Measurements from ENCODE around the gene AHR.

The AHR gene

GRCh38 chr7:17365775-17366174 lies 67.3 kb downstream of the AHR start:
- Histone ChIP-seq H3K4me3 (IDR thresholded peaks at IDR 0.05; ENCODE audit: insufficient read depth, low read depth, low read length) (no peak overlapping the region), H3K36me3 (ENCODE audit: insufficient read depth) (no peaks in the 10 kb centered on the region), H3K9ac (no peak overlapping the region), H4K20me1 (ENCODE audit: insufficient read depth) (no peaks in the 10 kb centered on the region), H3K27ac (no peak overlapping the region), H3K4me1 (ENCODE audit: low read depth, poor library complexity, severe bottlenecking) (no peaks in the 10 kb centered on the region), H3K27me3 (ENCODE audit: insufficient read depth, low read depth) (no peaks in the 10 kb centered on the region), H3K4me2 (no peak overlapping the region), H2AFZ (ENCODE audit: low read depth) (no peak overlapping the region), H3K79me2 (ENCODE audit: insufficient read depth, low read depth) (no peaks in the 10 kb centered on the region)
- TF ChIP-seq CTCF (conservative IDR thresholded peaks at IDR 0.05; ENCODE audit: low read depth, low read length) = no peak

DNA sequence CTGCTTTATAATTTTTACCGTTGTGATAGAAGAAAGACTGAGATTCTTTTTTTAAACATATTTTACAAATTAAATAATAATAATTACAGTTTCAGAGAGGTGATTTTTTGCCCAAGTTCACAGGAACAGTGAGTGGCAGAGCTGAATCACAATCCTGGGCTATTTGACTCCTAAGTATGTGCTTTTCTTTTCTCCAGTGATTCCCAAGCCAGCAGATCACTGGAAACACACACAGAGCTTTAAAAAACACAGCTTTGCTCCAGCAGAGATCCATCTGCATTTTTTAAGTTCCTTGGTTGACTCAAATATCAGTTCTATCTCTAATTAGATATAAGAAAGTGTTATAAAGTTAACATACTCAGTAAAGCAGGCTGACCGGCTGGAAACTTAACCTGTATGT lies 69.0 kb downstream of the AHR start:
- Histone ChIP-seq H3K27ac (no peak overlapping the region), H4K20me1 (ENCODE audit: insufficient read depth) (no peaks in the 10 kb centered on the region), H3K4me2 (no peak overlapping the region), H3K79me2 (ENCODE audit: insufficient read depth, low read depth) (no peaks in the 10 kb centered on the region), H3K9ac (no peak overlapping the region), H2AFZ (ENCODE audit: low read depth) (no peak overlapping the region), H3K36me3 (ENCODE audit: insufficient read depth) (no peaks in the 10 kb centered on the region), H3K4me3 (IDR thresholded peaks at IDR 0.05; ENCODE audit: insufficient read depth, low read depth, low read length) (no peak overlapping the region), H3K27me3 (ENCODE audit: insufficient read depth, low read depth) (no peaks in the 10 kb centered on the region), H3K4me1 (ENCODE audit: low read depth, poor library complexity, severe bottlenecking) (no peaks in the 10 kb centered on the region)
- TF ChIP-seq CTCF (conservative IDR thresholded peaks at IDR 0.05; ENCODE audit: low read depth, low read length) = no peak

DNA sequence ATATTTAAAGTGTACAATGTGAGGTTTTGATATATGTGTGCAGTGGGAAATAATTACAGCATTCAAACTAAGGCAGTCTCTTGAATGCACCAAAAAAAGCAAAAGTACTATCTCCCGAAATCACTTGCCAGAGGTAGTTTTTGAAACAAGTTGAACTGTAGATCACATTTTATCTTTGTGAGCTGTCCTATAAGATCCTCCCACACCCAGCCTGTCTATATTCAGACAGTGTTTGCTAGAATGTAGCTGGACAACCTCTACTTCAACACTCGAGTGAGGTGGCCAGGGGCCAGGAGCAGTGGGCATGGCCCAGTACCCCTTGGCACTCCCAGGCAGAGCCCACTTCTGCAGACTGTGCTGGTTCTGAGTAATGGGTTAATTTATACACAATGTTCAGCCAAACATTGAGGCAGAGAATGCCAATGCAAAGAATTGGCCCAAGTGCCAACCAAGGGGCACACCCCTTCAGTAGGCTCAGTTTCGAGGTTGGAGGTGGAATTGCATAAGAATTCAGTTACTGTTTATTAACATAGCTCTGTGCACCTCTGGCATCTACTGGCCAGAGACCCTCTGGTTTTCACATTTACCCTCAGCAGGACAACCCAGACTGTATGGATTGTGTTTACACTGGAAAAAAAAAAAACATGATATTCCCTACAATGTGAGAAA lies 70.5 kb downstream of the AHR start:
- no peak overlapping the region for H3K27ac ChIP-seq
- no peak overlapping the region for H3K4me2 ChIP-seq
- TF ChIP-seq CTCF (conservative IDR thresholded peaks at IDR 0.05; ENCODE audit: low read depth, low read length) = no peak

GRCh38 chr7:17369691-17370426 lies 71.4 kb downstream of the AHR start:
- Histone ChIP-seq H3K4me3 (IDR thresholded peaks at IDR 0.05; ENCODE audit: insufficient read depth, low read depth, low read length) (no peak overlapping the region), H3K79me2 (ENCODE audit: insufficient read depth, low read depth) (no peaks in the 10 kb centered on the region), H3K4me1 (ENCODE audit: low read depth, poor library complexity, severe bottlenecking) (no peaks in the 10 kb centered on the region), H3K4me2 (no peak overlapping the region), H3K9ac (no peak overlapping the region), H3K27me3 (ENCODE audit: insufficient read depth, low read depth) (no peaks in the 10 kb centered on the region), H3K27ac (no peak overlapping the region), H3K36me3 (ENCODE audit: insufficient read depth) (no peaks in the 10 kb centered on the region), H2AFZ (ENCODE audit: low read depth) (no peak overlapping the region), H4K20me1 (ENCODE audit: insufficient read depth) (no peaks in the 10 kb centered on the region)
- TF ChIP-seq CTCF (conservative IDR thresholded peaks at IDR 0.05; ENCODE audit: low read depth, low read length) = no peak

More for the DNA sequence above, 70.5 kb downstream of the AHR start:
- no peaks in the 10 kb centered on the region for H3K4me1 ChIP-seq (ENCODE audit: low read depth, poor library complexity, severe bottlenecking)
- no peaks in the 10 kb centered on the region for H3K27me3 ChIP-seq (ENCODE audit: insufficient read depth, low read depth)
- no peak overlapping the region for H2AFZ ChIP-seq (ENCODE audit: low read depth)
- no peak overlapping the region for H3K4me3 ChIP-seq (IDR thresholded peaks at IDR 0.05; ENCODE audit: insufficient read depth, low read depth, low read length)
- H4K20me1 ChIP-seq (ENCODE audit: insufficient read depth) = no peaks in the 10 kb centered on the region
- no peaks in the 10 kb centered on the region for H3K36me3 ChIP-seq (ENCODE audit: insufficient read depth)
- H3K9ac ChIP-seq = no peak overlapping the region
- no peaks in the 10 kb centered on the region for H3K79me2 ChIP-seq (ENCODE audit: insufficient read depth, low read depth)

All from KMS-11 (cell line).